Measurements from ENCODE around the gene PVALB.

DNA sequence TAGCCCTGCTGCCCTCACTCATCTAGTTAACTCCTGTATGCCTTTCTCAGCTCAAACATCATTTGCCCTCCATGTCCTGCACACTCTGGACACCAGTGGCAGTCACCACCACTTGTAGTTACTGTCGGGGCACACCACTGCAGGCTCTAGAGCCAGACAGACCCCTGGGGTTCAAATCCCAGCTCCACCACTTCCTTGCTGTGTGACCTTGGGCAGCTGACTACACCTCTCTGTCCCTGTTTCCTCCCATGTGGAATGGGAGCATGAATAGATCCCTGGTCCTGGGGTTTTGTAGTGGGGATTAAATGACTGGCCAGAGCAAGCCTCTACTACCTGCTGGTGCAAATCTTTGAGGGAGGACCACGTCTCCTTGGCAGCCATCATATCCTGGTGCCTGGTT, 33.1 kb downstream of the PVALB start:
- TF ChIP-seq, protein P1, sequence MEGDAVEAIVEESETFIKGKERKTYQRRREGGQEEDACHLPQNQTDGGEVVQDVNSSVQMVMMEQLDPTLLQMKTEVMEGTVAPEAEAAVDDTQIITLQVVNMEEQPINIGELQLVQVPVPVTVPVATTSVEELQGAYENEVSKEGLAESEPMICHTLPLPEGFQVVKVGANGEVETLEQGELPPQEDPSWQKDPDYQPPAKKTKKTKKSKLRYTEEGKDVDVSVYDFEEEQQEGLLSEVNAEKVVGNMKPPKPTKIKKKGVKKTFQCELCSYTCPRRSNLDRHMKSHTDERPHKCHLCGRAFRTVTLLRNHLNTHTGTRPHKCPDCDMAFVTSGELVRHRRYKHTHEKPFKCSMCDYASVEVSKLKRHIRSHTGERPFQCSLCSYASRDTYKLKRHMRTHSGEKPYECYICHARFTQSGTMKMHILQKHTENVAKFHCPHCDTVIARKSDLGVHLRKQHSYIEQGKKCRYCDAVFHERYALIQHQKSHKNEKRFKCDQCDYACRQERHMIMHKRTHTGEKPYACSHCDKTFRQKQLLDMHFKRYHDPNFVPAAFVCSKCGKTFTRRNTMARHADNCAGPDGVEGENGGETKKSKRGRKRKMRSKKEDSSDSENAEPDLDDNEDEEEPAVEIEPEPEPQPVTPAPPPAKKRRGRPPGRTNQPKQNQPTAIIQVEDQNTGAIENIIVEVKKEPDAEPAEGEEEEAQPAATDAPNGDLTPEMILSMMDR (IDR thresholded peaks at IDR 0.05; ENCODE audit: borderline replicate concordance, extremely low read depth, low read length, poor library complexity, severe bottlenecking): no peak
- TF ChIP-seq EZH2 (IDR thresholded peaks at IDR 0.05; ENCODE audit: borderline replicate concordance, low read depth, low read length, severe bottlenecking): no peak
